Melanocyte of skin (primary cell): ENCODE measurements around the gene SEC14L5. TPM values are rescaled to one million over a fixed set of nuclear protein-coding genes. Genes with fewer than 3 reads are reported as not detected.

Experiments used
- total RNA-seq, 2 donors: library from RNA; depleted of rRNA; stranded (reverse); fragments of >200 nt; gene quantifications; 2 replicates each; pipeline ENCODE4 v1.2.3, GENCODE V29; 2012

Gene SEC14L5
- total RNA-seq, result under 1 TPM in 1 of 2 donors, not detected in 1; 0.34 TPM

DNA sequence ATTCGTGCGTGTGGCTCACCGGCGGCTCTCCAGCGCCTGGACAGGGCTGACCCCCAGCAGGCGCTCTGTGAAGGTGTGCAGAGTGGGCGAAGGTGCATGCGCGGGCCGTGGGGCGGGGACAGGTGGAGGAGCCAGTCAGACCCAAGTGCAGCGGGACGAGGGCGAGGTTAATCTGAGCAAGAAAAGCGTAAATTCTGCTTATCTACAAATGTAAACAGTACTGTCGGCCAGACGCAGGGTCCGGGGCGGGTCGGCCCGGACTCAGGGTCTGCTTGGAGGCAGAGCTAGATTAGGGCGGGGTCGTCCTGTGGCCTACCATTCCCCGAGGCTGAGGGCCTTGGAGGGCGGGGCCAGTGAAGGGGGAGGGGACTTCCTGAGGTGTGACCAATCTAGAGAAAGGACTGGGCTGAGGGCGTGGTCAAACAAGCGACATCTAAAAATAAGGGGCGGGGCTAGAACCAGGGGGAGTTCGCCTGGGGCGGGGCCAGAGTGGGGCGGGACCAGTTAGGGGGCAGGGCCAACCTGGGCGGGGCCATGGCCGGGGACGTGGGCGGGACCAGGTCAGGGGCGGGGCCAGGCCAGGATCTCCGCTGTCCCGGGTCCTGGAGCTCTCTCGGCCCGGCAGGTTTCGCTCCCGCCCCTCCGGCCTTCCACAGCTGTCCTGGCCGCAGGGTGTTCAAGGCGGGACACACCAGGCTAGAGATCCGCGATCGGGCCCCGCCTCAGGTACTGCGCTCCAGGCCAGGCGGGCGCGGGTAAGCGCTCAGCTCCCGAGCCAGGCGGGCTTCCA is at the start of gene SEC14L5:
SEC14L5 (plus strand) TSS at position 611 of the 790 bp plus-strand sequence. CDS start 994 bp downstream, outside the sequence.

DNA sequence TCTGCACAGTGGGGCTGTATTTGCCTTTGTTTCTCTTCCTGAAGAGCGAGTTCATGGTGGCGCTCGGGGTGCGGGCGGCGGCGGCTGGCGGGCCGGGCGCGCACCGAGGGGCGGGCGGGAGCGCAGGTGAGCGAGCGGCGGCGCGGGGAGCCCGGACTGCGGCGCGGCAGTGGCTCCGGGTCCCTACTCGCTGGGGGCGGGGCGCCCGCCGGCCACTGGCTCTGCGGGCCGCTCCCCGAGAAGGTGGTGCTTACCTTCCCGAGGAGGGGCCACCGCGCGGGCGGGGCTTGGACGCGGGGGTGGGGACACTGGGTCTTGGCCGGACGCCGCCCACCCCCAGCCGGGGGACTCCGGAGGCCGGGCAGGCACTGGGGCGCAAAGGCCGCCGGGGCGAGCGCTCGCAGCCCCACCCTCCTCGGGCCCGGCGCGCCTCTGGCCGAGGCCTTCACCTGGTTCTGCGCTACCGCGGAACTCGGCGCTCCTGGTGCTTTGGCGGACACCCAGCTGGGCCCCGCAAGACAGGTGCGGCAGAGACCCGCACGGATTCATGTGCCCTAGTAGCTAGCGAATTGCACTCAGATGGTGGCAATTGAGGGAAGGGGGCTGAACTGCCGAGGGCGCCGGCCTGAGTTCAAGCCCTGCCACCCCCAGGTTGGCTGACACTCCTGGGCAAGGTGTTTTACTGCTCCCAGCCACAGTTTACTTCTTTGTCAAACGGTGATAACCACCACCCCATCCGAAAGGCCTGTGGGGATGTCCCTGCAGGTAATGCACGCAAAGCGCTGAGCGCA is 20.9 kb upstream of the SEC14L5 start, which contains the start of gene PPL:
PPL (minus strand) TSS at position 158 of the 791 bp plus-strand sequence; CDS start at position 55, 103 bp downstream.

DNA sequence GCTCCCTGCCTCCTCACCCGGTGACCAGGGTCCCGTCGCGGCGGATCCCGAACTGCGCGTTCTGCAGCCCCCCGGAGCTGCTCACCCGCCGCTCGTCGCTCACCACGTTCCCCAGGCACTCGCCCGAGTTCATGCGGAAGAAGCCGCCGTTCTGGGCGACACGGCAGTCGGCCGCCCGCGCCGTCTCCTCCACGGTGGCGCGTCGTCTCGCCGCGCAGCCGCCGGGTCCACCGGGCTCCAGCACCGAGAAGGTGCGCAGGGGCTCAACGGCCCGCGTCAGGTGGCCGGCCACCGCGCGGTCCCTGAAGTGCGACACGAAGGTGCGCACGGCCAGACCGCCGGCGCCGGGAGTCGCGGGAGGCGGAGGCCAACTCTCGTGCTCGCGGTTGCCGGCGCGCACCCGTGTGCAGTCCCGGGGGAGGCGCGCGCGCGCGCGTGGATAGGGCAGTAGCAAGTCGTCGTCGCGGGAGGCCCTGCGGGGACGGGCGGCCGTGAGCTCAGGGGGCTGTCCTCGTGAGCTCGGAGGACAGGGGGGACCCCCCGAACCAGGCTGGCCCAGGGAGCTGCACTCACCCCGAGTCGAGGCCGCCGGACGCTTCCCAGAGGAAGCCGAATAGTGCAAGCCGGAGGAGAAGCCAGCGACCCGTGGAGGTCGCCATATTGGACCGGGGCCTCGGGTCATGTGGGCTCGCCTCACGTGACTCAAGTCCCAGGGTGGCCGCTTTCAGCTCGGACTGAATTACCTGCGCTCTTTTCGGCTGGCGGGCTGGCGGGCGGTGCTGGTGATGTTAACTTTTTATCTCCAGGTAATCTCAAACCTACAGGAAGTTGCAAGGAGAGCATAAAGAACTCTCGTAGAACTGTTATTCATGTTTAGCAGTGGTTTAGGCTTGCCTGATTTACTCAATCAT is 75.4 kb downstream of the SEC14L5 start, which contains the start of gene NAGPA:
NAGPA (minus strand) TSS at position 680 of the 911 bp plus-strand sequence; CDS start at position 659, 21 bp downstream.

DNA sequence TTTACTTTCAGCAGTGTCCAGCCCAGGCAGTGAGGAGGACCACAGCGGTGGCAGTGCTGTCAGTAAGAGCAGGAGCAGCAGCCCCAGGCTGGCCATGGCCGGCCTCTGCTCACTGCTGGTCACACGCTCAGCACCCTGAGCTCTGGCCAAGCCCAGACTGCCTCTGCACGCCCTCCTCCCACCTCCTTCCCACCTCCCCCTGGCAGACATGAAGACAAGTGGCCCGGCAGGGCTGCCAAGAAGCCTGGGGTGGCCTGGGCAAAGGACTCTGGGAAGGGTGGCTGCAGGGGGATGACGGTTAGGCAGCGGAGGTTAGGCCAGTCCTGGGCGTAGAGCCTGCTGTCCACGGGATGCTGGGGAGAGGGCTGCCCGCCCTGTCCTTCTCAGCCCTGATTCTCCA is 107.7 kb downstream of the SEC14L5 start, which contains the start of gene C16orf89:
C16orf89 (minus strand) TSS at position 144 of the 400 bp plus-strand sequence; CDS start at position 96, 48 bp downstream.

Other genes starting within 250 kb of the SEC14L5 start
- gene ANKS3, start 224.1 kb upstream of the SEC14L5 start, total RNA-seq, result 10 to 100 TPM; 12.7 to 14.5 TPM
- gene DNAAF8, start 223.8 kb upstream of the SEC14L5 start, total RNA-seq, result under 1 TPM; under 0.01 to 0.33 TPM
- gene ZNF500, start 191.2 kb upstream of the SEC14L5 start, total RNA-seq, result 10 to 100 TPM; 11.3 to 11.4 TPM
- not detected for gene SEPTIN12, start 170.0 kb upstream of the SEC14L5 start, total RNA-seq
- gene SMIM22, start 163.0 kb upstream of the SEC14L5 start, total RNA-seq, result not detected
- 10 to 100 TPM; 12.7 to 17.3 TPM for gene ROGDI, start 155.7 kb upstream of the SEC14L5 start, total RNA-seq
- 10 to 100 TPM; 39.6 to 48.6 TPM for gene GLYR1, start 111.0 kb upstream of the SEC14L5 start, total RNA-seq
- gene UBN1, start 110.8 kb upstream of the SEC14L5 start, total RNA-seq, result 10 to 100 TPM; 26.6 to 29.9 TPM
- under 1 TPM; under 0.01 to 0.33 TPM for gene PPL, start 21.2 kb upstream of the SEC14L5 start, total RNA-seq
- 10 to 100 TPM; 23.3 to 35.8 TPM for gene NAGPA, start 75.6 kb downstream of the SEC14L5 start, total RNA-seq
- not detected for gene C16orf89, start 107.6 kb downstream of the SEC14L5 start, total RNA-seq
- gene ALG1, start 113.5 kb downstream of the SEC14L5 start, total RNA-seq, result 10 to 100 TPM; 45.3 to 47.1 TPM
- 10 to 100 TPM; 11.0 to 18.3 TPM for gene EEF2KMT, start 139.5 kb downstream of the SEC14L5 start, total RNA-seq